ENCODE measurements around the gene ZBTB21. TPM values are rescaled to one million over a fixed set of nuclear protein-coding genes. Genes with fewer than 3 reads are reported as not detected.

Gene ZBTB21
- total RNA-seq, 1 donor from 2014 or later = 20.9 TPM

DNA sequence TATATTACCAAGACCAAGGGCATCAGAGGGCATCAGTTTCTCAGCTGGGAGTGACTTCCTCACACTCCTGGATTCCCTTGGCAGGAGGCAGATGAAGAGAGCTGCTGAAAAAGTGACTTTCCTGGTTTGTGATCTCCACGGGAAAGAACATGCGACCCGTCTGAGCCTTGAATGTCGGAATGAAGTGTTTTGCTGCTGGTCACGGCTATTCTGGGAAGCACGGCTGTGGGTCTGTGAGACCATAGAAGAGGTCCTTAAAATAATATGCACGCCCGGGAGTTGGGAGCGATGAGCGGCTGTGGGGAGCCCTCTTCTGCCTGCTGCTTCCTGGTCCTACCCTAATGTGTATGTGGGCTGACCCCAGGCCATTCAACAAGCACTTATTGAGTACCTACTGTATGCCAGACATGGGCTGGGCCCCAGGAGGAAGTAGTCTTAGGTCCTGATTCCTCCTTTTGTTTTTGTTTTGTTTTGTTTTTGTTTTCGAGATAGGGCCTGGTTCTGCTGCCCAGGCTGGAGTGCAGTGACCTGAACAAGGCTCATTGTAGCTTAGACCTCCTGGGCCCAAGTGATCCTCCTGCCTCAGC, 47.8 kb upstream of the ZBTB21 start:
- H3K4me1 Mint-ChIP-seq (ENCODE audit: unreplicated experiment) = peaks cover 20% of the 10 kb centered on the region
- H3K27ac Mint-ChIP-seq (ENCODE audit: unreplicated experiment) = peak overlapping the region; percentile 36
- no peak overlapping the region for H3K4me3 Mint-ChIP-seq (ENCODE audit: unreplicated experiment)
- TF ChIP-seq, protein P1, sequence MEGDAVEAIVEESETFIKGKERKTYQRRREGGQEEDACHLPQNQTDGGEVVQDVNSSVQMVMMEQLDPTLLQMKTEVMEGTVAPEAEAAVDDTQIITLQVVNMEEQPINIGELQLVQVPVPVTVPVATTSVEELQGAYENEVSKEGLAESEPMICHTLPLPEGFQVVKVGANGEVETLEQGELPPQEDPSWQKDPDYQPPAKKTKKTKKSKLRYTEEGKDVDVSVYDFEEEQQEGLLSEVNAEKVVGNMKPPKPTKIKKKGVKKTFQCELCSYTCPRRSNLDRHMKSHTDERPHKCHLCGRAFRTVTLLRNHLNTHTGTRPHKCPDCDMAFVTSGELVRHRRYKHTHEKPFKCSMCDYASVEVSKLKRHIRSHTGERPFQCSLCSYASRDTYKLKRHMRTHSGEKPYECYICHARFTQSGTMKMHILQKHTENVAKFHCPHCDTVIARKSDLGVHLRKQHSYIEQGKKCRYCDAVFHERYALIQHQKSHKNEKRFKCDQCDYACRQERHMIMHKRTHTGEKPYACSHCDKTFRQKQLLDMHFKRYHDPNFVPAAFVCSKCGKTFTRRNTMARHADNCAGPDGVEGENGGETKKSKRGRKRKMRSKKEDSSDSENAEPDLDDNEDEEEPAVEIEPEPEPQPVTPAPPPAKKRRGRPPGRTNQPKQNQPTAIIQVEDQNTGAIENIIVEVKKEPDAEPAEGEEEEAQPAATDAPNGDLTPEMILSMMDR (IDR thresholded peaks at IDR 0.05) = no peak
- no peaks in the 10 kb centered on the region for H3K9me3 Mint-ChIP-seq (ENCODE audit: unreplicated experiment)
- DNase-seq (ENCODE audit: extremely low spot score, unreplicated experiment) = no peak
- H3K36me3 Mint-ChIP-seq (ENCODE audit: unreplicated experiment) = no peaks in the 10 kb centered on the region
- H3K27me3 Mint-ChIP-seq (ENCODE audit: unreplicated experiment) = no peaks in the 10 kb centered on the region

- no peak overlapping the region for H3K4me3 Mint-ChIP-seq (ENCODE audit: unreplicated experiment)
- no peaks in the 10 kb centered on the region for H3K27me3 Mint-ChIP-seq (ENCODE audit: unreplicated experiment)
- no peaks in the 10 kb centered on the region for H3K36me3 Mint-ChIP-seq (ENCODE audit: unreplicated experiment)
- H3K27ac Mint-ChIP-seq (ENCODE audit: unreplicated experiment) = peak overlapping the region; percentile 36
- peaks cover 20% of the 10 kb centered on the region for H3K4me1 Mint-ChIP-seq (ENCODE audit: unreplicated experiment)
- no peaks in the 10 kb centered on the region for H3K9me3 Mint-ChIP-seq (ENCODE audit: unreplicated experiment)
- TF ChIP-seq, protein P1 (IDR thresholded peaks at IDR 0.05) = no peak
- DNase-seq (ENCODE audit: extremely low spot score, unreplicated experiment) = no peak
Observed at GRCh38 chr21:42056996-42057689, 47.0 kb upstream of the ZBTB21 start.

GRCh38 chr21:42056468-42056867, 46.3 kb upstream of the ZBTB21 start:
- TF ChIP-seq, protein P1 (IDR thresholded peaks at IDR 0.05) = no peak
- Mint-ChIP-seq H3K4me1 (ENCODE audit: unreplicated experiment) (peaks cover 17% of the 10 kb centered on the region), H3K27ac (ENCODE audit: unreplicated experiment) (no peak overlapping the region), H3K36me3 (ENCODE audit: unreplicated experiment) (no peaks in the 10 kb centered on the region), H3K27me3 (ENCODE audit: unreplicated experiment) (no peaks in the 10 kb centered on the region), H3K9me3 (ENCODE audit: unreplicated experiment) (no peaks in the 10 kb centered on the region), H3K4me3 (ENCODE audit: unreplicated experiment) (no peak overlapping the region)
- no peak for DNase-seq (ENCODE audit: extremely low spot score, unreplicated experiment)

- Mint-ChIP-seq H3K4me3 (ENCODE audit: unreplicated experiment) (no peak overlapping the region), H3K9me3 (ENCODE audit: unreplicated experiment) (no peaks in the 10 kb centered on the region), H3K4me1 (ENCODE audit: unreplicated experiment) (peaks cover 11% of the 10 kb centered on the region), H3K27ac (ENCODE audit: unreplicated experiment) (no peak overlapping the region), H3K27me3 (ENCODE audit: unreplicated experiment) (no peaks in the 10 kb centered on the region), H3K36me3 (ENCODE audit: unreplicated experiment) (no peaks in the 10 kb centered on the region)
- no peak for DNase-seq (ENCODE audit: extremely low spot score, unreplicated experiment)
- TF ChIP-seq, protein P1 (IDR thresholded peaks at IDR 0.05) = no peak
Observed at GRCh38 chr21:42055425-42055824, 45.3 kb upstream of the ZBTB21 start.

- Mint-ChIP-seq H3K27ac (ENCODE audit: unreplicated experiment) (no peak overlapping the region), H3K27me3 (ENCODE audit: unreplicated experiment) (no peaks in the 10 kb centered on the region), H3K4me3 (ENCODE audit: unreplicated experiment) (no peak overlapping the region), H3K4me1 (ENCODE audit: unreplicated experiment) (peaks cover 25% of the 10 kb centered on the region), H3K36me3 (ENCODE audit: unreplicated experiment) (no peaks in the 10 kb centered on the region), H3K9me3 (ENCODE audit: unreplicated experiment) (no peaks in the 10 kb centered on the region)
- no peak for DNase-seq (ENCODE audit: extremely low spot score, unreplicated experiment)
- TF ChIP-seq, protein P1 (IDR thresholded peaks at IDR 0.05) = no peak
Observed at GRCh38 chr21:42051788-42052187, 41.6 kb upstream of the ZBTB21 start.

Data from osteocyte (in vitro differentiated cells).